RWPE2 (cell line): ENCODE data around the gene MINAR1.

ENCODE experiments used
- ATAC-seq: fragments of 200-7000 bp; cut with Tn5 transposase; 3 replicates; pipeline ENCODE4 v1.9.1; 2021; ENCODE audit warnings: low read depth
- DNase-seq: peaks from one replicate; pipeline ENCODE4 v3.0.0-alpha.2; 2020; ENCODE audit warnings: low spot score
- H3K27ac ChIP-seq: fragments of 450-650 bp; 2 replicates; pipeline ENCODE4 v1.5.1; 2017; ENCODE audit warnings: mild to moderate bottlenecking; ENCODE audit not compliant: poor library complexity, severe bottlenecking
- H3K27me3 ChIP-seq: fragments of 250-450 bp; sonication (Bioruptor Pico); 2 replicates; pipeline ENCODE4 v1.5.1; 2021; ENCODE audit warnings: mild to moderate bottlenecking, moderate library complexity; ENCODE audit not compliant: insufficient read depth, poor library complexity, severe bottlenecking
- H3K36me3 ChIP-seq: fragments of 250-450 bp; sonication (Bioruptor Pico); 2 replicates; pipeline ENCODE4 v1.5.1; 2020; ENCODE audit warnings: low read depth, mild to moderate bottlenecking, moderate library complexity
- H3K4me1 ChIP-seq: fragments of 250-450 bp; sonication (Bioruptor Pico); 2 replicates; pipeline ENCODE4 v1.5.1; 2021; ENCODE audit warnings: mild to moderate bottlenecking, moderate library complexity; ENCODE audit not compliant: insufficient read depth, poor library complexity, severe bottlenecking
- H3K4me3 ChIP-seq: fragments of 250-450 bp; sonication (Bioruptor Pico); 2 replicates; pipeline ENCODE4 v1.5.1; 2021; ENCODE audit warnings: mild to moderate bottlenecking, moderate library complexity; ENCODE audit not compliant: severe bottlenecking
- H3K9me3 ChIP-seq: fragments of 250-450 bp; sonication (Bioruptor Pico); 2 replicates; pipeline ENCODE4 v1.5.1; 2021; ENCODE audit warnings: mild to moderate bottlenecking, moderate library complexity; ENCODE audit not compliant: severe bottlenecking
- CTCF ChIP-seq: fragments of 450-650 bp; IDR thresholded peaks from one replicate; pipeline ENCODE4 v1.5.1; 2017; ENCODE audit warnings: mild to moderate bottlenecking, moderate library complexity; ENCODE audit not compliant: poor library complexity, severe bottlenecking

MINAR1 gene

GRCh38 chr15:79442911-79443310 lies 10.8 kb downstream of the MINAR1 start:
- no peak overlapping the region for H3K4me3 ChIP-seq
- no peak for DNase-seq
- H3K4me1 ChIP-seq = no peaks in the 10 kb centered on the region
- H3K9me3 ChIP-seq = peaks cover 6% of the 10 kb centered on the region
- H3K27me3 ChIP-seq = peaks cover 3% of the 10 kb centered on the region
- no peak for TF ChIP-seq CTCF
- H3K36me3 ChIP-seq = no peaks in the 10 kb centered on the region
- no peak overlapping the region for H3K27ac ChIP-seq
- ATAC-seq = no peak

- ATAC-seq (no peak), DNase-seq (no peak)
- H3K36me3 ChIP-seq = no peaks in the 10 kb centered on the region
- H3K9me3 ChIP-seq = peaks cover 6% of the 10 kb centered on the region
- H3K27me3 ChIP-seq = peaks cover 20% of the 10 kb centered on the region
- no peak overlapping the region for H3K27ac ChIP-seq
- no peak for TF ChIP-seq CTCF
- H3K4me1 ChIP-seq = no peaks in the 10 kb centered on the region
- no peak overlapping the region for H3K4me3 ChIP-seq
Observed at GRCh38 chr15:79447060-79447459, 14.9 kb downstream of the MINAR1 start.

GRCh38 chr15:79450648-79451047 lies 18.5 kb downstream of the MINAR1 start:
- DNase-seq = no peak
- peaks cover 20% of the 10 kb centered on the region for H3K27me3 ChIP-seq
- H3K36me3 ChIP-seq = no peaks in the 10 kb centered on the region
- H3K9me3 ChIP-seq = peaks cover 6% of the 10 kb centered on the region
- no peaks in the 10 kb centered on the region for H3K4me1 ChIP-seq
- H3K27ac ChIP-seq = no peak overlapping the region
- peak; percentile 31 for TF ChIP-seq CTCF
- H3K4me3 ChIP-seq = no peak overlapping the region
- ATAC-seq = no peak

GRCh38 chr15:79451361-79451999 lies 19.3 kb downstream of the MINAR1 start:
- DNase-seq (no peak), ATAC-seq (peak; percentile 46; the same call in 2 of the 3 replicates)
- no peaks in the 10 kb centered on the region for H3K4me1 ChIP-seq
- H3K4me3 ChIP-seq = no peak overlapping the region
- H3K36me3 ChIP-seq = no peaks in the 10 kb centered on the region
- no peak for TF ChIP-seq CTCF
- no peaks in the 10 kb centered on the region for H3K9me3 ChIP-seq
- H3K27me3 ChIP-seq = peaks cover 16% of the 10 kb centered on the region
- no peak overlapping the region for H3K27ac ChIP-seq

GRCh38 chr15:79452244-79453051 lies 20.3 kb downstream of the MINAR1 start:
- no peak for DNase-seq
- H3K36me3 ChIP-seq = no peaks in the 10 kb centered on the region
- no peak for ATAC-seq
- no peaks in the 10 kb centered on the region for H3K9me3 ChIP-seq
- no peak overlapping the region for H3K4me3 ChIP-seq
- H3K4me1 ChIP-seq = no peaks in the 10 kb centered on the region
- H3K27me3 ChIP-seq = peaks cover 16% of the 10 kb centered on the region
- no peak overlapping the region for H3K27ac ChIP-seq
- no peak for TF ChIP-seq CTCF
